ENCODE data around the gene TRIO.

GRCh38 chr5:14413331-14413750, 270.2 kb downstream of the TRIO start:
- no peak for TF ChIP-seq CTCF (conservative IDR thresholded peaks at IDR 0.05; ENCODE audit: low read depth, low read length)
- no peak for TF ChIP-seq EZH2 (IDR thresholded peaks at IDR 0.05; ENCODE audit: borderline replicate concordance, low read depth, low read length, poor library complexity, severe bottlenecking)

Data from A673 (cell line).